Measurements from ENCODE around the gene DUSP5.

GRCh38 chr10:110548002-110548401 is 50.3 kb downstream of the DUSP5 start:
- TF ChIP-seq POLR2A (IDR thresholded peaks at IDR 0.05) (no peak), POLR2AphosphoS5 (IDR thresholded peaks at IDR 0.05) (no peak)
- TF ChIP-seq, protein P1, sequence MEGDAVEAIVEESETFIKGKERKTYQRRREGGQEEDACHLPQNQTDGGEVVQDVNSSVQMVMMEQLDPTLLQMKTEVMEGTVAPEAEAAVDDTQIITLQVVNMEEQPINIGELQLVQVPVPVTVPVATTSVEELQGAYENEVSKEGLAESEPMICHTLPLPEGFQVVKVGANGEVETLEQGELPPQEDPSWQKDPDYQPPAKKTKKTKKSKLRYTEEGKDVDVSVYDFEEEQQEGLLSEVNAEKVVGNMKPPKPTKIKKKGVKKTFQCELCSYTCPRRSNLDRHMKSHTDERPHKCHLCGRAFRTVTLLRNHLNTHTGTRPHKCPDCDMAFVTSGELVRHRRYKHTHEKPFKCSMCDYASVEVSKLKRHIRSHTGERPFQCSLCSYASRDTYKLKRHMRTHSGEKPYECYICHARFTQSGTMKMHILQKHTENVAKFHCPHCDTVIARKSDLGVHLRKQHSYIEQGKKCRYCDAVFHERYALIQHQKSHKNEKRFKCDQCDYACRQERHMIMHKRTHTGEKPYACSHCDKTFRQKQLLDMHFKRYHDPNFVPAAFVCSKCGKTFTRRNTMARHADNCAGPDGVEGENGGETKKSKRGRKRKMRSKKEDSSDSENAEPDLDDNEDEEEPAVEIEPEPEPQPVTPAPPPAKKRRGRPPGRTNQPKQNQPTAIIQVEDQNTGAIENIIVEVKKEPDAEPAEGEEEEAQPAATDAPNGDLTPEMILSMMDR (IDR thresholded peaks at IDR 0.05), result no peak

Measured in sigmoid colon (tissue), 4 donors.